Activated CD4-positive, alpha-beta T cell treated with anti-CD3 and anti-CD28 coated beads, Interleukin-2, Interleukin-6, amounts not matched to agents 100 ng/mL and 50 ng/mL, durations not matched to agents 16 hours and 8 hours (primary cell): ENCODE data around the gene RAD54L.
A peak's percentile ranks its signal among the peaks of the same experiment; 100 is the strongest.
"Not testable (repeated sequence)": the region's sequence is repeated elsewhere in the genome, so short reads cannot be mapped to it uniquely, and the experiment has no call there.

Source experiments
- DNase-seq: peaks from one replicate; pipeline ENCODE4 v3.0.0-alpha.2; 2020

The RAD54L gene

DNA sequence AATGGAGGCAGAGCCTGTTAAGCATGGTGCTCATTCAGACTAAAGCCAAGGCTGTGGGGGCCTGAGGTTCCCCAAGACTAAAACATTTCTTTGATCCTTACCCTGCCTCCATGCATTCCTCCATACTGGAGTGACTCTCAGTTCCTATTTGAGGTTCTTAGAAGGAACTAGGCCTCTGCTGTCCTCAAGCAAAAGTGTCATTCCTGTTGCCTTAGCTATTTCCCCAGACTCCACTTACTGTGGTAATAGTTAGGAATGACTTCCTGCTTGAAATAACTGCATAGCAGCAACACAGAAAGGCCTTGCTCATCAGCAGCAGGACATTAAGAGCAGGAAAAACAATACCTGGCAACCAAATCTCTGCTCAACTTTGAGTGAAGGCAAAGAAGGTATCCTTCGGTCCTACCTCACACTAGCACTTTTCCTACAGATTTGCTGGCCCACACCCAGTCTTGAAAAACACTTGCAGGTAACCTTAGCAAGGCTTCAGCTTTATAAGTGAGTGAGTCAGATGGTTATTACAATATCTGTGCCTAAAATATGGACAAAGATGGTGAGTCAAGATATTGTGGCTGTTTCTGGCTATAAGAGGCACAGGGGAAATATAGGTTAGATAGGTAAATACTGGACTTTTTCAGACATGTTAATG, 41.0 kb downstream of the RAD54L start:
- no peak for DNase-seq

DNA sequence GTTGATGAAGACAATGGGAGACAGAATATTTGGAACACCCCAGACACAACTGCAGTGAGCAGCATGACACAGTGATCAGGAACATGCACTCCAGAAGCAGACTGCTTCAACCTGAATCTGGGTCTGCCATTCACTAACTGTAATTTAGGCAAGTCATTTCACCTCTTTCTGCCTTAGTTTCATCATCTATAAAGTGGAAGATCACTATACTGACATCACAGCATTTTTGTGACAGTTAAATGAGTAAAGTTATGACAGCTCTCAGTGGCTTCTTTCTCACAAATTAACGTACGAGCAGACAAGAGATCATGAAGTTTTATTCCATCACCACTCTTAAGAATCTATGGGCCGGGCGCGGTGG, 41.6 kb downstream of the RAD54L start:
- DNase-seq = no peak

DNA sequence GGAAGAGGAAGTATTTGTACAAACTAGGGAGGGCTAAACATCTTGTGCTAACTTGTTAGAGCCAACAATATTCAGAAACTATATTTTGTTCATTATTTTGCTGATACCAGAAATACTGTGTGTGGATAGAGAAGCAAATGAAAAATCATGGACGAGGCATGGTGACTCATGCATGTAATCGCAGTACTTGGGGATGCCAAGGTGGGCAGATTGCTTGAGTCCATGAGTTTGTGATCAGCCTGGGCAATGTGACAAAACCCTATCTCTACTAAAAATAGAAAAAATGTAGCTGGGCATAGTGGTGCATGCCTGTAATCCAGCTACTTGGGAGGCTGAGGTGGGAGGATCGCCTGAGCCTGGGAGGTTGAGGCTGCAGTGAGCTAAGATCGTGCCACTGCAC, 42.4 kb downstream of the RAD54L start:
- no peak for DNase-seq

DNA sequence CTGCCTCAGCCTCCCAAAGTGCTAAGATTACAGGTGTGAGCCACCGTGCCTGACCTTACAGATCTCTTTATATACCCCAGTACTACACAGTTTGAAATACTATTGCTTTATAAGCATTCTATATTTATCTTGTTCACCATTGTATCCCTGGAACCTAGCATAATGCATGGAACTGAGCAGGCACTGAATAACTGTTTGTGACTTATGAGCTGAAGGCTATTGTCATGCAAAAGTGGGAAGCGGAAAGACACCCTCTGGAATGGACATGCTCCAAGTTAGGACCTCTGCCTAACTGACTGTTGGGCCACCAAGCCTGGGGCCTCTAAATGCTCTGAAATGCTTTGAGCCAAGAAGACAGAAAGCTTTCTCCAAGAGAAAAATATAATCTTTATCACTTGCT, 47.7 kb downstream of the RAD54L start:
- DNase-seq = no peak

DNA sequence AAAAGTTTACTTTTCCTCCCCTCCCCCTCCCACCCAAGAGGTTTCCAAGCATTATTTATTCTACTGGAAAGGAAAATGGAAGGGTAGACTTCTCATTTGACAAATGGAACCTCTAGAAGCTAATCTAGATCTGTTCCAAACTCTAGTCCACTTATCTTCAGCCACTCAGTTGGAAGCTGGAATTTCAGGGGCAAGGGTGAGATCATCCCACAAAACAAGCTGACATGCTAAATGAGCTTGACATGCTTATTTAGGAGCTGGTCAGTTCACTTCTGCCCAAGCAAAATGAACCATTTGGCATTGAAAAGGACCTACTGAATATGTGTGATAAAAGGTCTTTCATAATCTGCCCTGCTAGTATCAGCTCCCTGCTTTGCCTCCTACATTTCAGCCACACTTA, 50.8 kb downstream of the RAD54L start:
- DNase-seq = no peak

DNA sequence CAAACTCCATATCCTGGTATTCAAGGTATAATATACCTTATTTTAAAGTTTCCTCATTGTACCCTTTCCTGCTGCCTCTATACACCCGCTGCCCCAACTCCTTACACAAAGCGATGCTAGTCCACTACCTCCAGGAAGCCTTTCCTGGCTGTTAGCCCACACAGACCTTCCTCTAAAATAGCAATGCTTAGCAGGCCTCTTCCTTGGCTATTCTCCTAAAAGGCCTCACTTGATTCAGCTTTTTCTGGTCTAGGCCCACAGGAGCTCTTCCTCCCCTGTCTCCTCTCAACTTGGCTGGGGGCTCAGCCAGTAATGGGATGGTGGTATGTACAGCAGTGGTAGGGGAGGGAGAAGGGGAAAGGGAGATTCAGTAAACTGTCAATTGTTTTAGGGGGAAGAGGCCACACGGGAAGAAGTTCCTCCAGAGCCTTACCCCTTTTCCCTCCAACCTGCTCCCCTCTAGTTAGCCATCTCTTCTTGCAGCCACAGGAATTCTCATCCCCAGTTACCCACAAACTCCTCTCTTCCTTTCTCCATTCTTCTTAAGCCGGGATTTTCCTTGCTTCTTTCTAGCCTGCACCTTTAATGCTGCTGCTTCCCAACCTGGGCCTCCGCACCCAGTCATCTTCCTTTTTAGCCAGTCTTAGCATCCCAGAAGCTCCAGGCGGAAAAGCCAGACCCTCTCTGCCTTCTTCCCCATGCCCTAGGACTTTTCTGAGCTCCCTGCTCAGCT, 53.3 kb downstream of the RAD54L start:
- DNase-seq = no peak

DNA sequence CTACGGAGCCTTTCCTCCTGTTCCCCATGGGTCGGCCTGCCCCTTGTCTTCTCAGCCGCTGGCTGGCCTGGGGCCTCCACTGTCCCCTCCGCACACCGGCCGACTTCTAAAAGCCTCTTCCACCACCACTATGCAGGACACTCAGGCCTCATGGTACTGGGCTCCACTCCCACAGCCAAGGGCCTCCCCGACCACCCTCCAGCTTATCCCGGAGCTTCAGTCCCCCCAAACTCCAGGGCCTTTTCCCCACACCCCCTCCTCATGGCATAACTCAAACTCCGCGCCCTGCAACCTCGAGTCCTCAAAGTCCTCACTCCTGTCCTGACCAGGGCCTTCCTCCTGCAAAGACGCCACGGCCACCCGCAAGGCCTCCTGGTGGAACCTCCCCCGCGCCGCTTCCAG, 53.8 kb downstream of the RAD54L start:
- DNase-seq = no peak

DNA sequence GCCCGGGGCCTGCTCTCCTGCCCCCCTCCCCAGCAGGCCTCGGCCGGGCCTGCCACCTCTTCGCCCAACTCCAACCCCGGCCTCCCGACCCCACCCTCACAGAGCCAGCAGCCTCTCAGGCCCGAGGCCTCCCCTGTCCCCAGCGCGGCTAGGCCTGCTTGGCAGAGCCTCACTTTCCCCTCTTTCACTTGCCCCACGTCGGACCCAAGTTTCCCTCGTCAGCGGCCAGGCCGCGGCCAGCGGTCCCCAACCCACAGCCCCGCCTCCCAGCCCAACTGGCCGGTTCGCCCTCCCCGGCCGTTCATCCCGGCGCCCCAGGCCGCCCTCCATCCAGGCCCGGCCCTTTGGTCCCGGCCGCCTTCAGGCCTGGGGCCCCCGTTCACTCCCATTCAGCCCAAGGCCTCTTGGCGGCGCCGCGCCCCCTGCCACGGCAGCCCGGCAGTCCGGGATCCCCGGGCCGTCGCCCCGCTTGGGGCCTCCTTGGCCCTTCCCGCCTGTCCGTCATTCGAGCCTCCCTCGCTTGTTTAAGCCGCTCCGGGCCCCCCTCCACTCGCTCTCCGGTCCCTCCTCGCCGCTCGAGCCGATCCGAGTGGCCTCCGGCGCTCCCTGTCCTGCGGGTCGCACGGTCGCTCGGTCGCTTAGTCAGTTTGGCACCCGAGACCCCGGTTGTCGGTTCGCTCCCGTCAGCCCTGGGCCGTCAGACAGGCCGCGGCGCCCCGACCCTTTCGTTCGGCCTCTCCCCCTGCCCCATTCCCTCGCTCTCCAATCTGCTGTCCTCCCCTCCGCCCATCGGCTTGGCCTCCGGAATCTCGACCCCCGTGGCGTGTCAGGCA, 54.5 kb downstream of the RAD54L start:
- DNase-seq = peak; percentile 69

DNA sequence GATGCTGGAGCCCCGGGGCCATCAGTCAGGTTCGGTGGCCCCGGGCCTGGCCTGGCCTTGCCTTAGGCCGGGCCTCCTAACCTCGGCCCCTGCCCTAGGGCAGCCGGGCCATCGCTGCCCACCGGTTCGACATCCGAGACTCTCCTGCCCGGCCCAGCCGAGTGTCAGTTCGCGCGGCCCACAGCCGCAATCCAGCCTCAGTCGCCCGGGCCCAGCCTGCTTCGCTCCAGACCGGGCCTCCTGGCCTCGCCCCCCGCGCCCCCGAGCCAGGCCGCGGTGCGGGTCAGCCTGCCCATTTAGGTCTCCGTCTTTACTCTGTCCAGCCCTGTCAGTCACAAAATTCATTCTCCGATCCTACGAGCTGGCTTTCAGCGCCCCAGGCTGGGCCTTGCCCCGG, 55.1 kb downstream of the RAD54L start:
- DNase-seq = peak; percentile 30

DNA sequence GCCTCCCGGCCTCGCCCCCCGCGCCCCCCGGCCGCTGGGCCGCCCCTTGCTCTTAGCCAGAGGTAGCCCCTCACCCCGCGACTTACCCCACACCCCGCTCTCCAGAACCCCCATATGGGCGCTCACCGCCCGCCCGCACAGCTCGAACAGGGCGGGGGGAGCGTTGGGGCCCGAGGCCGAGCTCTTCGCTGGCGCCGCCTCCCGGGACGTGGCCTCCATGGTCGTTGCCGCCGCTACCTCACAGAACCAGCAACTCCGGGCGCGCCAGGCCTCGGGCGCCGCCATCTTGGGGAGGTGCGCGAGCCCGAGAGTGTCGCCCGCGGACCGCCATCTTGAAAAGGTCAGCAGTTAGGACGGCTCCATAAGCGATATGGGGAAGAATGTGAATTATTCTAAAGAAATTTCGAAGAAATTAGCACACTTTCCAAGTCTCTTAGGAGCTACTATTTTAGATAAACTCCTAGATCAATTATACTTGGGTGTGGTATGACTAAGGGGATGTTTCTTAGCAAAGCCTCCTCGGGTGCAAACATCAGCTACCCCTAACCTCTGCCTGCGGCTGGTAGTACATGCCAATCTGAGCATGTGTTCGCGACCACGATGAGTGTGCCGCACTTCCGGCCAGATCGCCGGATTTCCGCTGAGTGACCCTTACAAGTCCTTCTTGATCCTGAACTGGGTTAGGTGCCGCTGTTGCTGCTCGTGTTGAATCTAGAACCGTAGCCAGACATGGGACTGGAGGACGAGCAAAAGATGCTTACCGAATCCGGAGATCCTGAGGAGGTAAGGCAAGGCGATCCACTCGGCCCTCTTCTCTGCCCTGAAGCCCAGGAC, 55.7 kb downstream of the RAD54L start, which contains the start of the genes LRRC41 and UQCRH:
TSS of gene LRRC41 (minus strand) at position 579 of the 834 bp plus-strand sequence. CDS start at position 285, 294 bp downstream.
TSS of gene UQCRH (plus strand) at position 661 of the 834 bp plus-strand sequence. CDS start at position 730, 69 bp downstream.
- peak; percentile 95 for DNase-seq

DNA sequence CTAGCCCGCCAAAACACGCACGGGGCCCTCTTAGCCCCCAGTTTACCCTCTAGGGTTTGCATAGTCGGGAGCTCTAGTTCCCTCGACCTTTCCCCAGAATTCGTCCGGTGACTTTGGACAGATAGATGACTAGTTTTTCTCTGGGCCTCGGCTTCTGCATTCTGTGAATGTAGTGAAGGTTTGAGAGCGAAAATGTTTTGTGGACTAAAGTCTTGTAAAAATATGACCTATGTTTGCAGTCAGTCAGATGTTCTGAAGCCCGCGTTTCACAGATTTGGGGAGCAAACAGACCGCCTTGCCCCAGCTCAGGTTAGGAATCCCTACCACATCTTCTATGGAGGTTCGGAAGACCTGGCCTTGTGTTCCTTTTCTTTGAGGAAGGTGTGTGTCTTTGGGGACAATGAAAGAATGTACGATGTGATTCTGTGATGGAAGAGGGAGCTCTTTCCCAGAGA, 56.3 kb downstream of the RAD54L start:
- DNase-seq = no peak

DNA sequence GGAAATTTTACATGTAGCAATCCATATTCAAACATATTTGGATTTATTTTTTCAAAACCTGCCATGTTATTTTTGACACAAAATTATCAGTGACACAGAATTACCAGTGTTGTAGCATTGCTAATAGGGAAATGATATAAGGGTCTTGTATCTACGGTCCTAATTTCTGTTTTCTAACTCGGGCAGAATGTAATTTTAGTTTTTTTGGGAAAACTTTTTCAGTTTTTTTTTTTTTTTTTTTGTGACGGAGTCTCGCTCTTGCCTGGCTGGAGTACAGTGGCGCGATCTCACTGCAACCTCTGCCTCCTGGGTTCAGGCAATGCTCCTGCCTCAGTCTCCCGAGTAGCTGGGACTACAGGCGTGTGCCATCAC, 58.6 kb downstream of the RAD54L start:
- DNase-seq = no peak

DNA sequence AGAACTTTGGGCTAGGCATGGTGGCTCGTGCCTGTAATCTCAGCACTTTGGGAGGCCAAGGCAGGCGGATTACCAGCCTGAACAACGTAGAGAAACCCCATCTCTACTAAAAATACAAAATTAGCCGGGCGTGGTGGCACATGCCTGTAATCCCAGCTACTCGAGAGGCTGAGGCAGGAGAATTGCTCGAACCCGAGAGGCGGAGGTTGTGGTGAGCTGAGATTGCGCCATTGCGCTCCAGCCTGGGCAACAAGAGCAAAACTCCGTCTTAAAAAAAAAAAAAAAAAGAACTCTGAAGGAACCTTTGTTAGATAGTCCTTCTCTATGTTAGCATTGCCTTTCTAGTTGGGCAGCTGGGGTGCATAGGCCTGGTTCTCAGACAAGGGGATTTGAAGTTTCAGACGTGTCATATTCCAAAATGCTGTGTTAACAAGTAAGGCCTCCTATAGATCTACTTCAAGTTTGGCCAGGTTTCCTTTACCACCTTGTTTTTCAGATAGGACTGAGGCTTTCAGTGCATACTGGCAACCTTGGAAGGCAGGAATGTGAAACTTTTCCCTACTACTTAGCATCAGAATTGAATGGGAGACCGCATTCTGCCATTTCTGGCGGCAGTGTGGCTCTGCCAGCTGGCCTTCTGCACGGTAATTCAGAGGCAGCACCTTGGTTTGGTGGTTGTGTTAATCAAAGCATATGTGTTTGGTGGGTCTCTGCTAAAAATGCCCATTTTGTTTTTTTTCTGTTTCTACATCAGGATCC, 62.0 kb downstream of the RAD54L start:
- no peak for DNase-seq

DNA sequence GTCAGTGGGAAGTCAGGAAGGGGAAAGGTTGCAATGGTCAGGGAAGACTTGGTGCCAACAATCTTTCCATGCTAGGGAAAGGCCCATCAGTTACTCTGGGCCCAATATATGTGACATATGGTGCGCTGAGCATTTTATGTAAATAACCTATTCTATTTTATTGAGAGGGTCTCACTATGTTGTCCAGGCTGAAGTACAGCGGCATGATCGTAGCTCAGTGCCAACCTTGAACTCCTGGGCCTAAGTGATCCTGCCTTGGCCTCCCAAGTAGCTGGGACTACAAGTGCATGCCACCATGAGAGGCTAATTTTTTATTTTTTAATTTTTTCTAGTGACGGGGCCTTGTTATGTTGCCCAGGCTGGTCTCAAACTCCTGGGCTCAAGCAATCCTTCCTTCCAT, 62.8 kb downstream of the RAD54L start:
- no peak for DNase-seq

DNA sequence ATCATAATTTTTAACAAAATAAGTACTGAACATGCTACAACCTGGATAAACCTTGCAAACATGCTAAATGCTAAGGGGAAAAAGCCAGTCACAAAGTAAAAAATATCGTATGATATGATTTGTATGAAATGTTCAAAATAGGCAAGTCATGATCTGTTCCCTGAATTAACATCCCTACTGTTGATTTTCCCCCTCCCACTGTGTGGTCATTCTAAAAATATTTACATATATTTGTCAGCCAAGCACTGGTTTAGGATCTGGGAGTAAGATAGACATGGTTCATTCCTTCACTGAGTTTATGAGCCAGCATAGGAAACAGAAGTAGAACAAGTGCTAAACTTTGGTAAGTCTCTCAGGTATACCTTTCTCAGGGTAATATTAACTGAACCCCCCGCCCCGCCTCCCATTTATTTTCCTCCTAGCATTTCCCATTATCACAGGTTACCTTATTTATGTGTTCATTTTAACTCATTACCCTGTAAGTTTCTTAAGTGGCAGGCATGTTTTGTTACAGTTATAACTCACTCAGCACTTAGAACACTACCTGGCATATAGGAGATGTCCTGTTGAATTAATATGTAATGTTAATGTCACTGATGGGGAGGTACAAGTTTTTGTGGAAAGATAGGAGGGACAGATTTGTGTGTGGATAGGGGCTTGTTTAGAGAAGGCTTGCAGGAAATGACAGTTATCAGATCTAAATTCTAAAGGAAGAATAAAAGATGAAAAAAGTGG, 68.3 kb downstream of the RAD54L start:
- DNase-seq = no peak

DNA sequence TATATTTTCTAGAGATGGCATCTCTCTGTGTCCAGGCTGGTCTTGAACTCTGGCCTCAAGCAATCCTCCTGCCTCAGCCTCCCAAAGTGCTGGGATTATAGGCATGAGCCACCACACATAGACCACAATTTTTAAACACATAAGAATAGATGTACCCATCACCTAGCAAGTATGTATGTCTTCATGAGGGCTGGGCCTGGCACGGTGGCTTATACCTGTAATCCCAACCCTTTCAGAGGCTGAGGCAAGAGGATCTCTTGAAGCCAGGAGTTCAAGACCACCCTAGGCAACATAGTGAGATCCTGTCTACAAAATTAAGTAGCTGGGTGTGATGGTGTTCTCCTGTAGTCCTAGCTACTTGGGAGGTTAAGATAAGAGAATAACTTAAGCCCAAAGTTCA, 69.8 kb downstream of the RAD54L start:
- no peak for DNase-seq

DNA sequence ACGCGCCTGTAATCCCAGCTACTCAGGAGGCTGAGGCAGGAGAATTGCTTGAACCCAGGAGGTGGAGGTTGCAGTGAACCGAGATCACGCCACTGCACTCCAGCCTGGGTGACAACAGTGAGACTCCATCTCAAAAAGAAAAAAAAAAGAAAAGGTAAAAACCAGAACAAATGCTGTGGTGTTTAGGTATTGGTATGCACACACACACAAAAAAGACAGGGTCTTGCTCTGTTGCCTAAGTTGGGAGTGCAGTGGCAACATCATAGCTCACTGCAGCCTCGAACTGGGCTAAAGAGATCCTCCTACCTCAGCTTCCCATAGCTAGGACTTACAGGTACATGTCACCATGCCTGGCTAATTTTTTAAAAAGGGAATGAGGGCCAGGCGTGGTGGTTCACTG, 71.7 kb downstream of the RAD54L start:
- not testable (repeated sequence) for DNase-seq

DNA sequence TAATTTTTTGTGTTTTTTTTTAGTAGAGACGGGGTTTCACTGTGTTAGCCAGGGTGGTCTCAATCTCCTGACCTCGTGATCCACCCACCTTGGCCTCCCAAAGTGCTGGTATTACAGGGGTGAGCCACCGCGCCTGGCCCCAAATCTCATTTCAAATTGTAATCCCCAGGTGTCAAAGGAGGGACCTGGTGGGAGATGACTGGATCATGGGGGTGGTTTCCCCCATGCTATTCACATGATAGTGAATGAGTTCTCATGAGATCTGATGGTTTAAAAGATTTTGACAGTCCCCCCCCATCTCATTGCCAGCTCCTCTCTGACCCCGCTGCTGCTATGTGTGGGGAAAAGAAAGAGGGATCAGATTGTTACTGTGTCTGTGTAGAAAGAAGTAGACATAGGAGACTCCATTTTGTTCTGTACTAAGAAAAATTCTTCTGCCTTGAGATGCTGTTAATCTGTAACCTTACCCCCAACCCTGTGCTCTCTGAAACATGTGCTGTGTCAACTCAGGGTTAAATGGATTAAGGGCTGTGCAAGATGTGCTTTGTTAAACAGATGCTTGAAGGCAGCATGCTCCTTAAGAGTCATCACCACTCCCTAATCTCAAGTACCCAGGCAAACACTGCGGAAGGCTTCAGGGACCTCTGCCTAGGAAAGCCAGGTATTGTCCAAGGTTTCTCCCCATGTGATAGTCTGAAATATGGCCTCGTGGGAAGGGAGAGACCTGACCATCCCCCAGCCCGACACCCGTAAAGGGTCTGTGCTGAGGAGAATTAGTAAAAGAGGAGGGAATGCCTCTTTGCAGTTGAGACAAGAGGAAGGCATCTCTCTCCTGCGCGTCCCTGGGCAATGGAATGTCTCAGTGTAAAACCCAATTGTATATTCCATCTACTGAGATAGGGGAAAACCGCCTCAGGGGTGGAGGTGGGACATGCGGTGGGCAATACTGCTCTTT, 72.7 kb downstream of the RAD54L start:
- DNase-seq = not testable (repeated sequence)

DNA sequence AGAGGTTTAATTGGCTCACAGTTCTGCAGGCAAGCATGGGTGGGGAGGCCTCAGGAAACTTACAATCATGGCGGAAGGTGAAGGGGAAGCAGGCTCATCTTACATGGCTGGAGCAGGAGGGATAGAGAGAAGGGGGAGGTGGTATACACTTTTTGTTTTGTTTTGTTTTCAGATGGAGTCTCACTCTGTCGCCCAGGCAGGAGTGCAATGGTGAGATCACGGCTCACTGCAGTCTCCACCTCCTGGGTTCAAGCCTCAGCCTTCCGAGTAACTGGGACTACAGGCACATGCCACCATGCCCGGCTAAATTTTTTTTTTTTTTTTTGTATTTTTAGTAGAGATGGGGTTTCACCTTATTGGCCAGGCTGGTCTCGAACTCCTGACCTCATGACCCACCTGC, 74.6 kb downstream of the RAD54L start:
- DNase-seq = not testable (repeated sequence)
